Measurements from ENCODE around the gene RPP40.

GRCh38 chr6:4987432-4987831 lies 16.4 kb downstream of the RPP40 start:
- no peak for TF ChIP-seq CTCF (IDR thresholded peaks at IDR 0.05)
- TF ChIP-seq POLR2A (IDR thresholded peaks at IDR 0.05; ENCODE audit: low read length): no peak
- no peak for TF ChIP-seq NFE2L2 (conservative IDR thresholded peaks at IDR 0.05; ENCODE audit: low read length)
- TF ChIP-seq HOXA7 (CRISPR knock-in tag; IDR thresholded peaks at IDR 0.05): no peak
